Peyer's patch (tissue), 4 donors: ENCODE results near the gene SMAD2.

ENCODE experiments used
- POLR2A ChIP-seq, 2 donors: fragments of 450-650 bp; IDR thresholded peaks; one replicate each; pipeline ENCODE4 v1.5.1; 2017; ENCODE audit warnings: antibody characterized with exemption in 2 of 2, mild to moderate bottlenecking in 2 of 2, moderate library complexity in 2 of 2
- TF ChIP-seq, protein P1 (sequence below), 6 experiments: fragments of 450-650 bp in 4 of 6; fragments of 200-600 bp in 2 of 6; sonication (generic) in 1 of 6; IDR thresholded peaks; one replicate each; pipeline ENCODE4 v1.5.1; 2017 to 2019; ENCODE audit warnings: antibody characterized with exemption in 6 of 6, mild to moderate bottlenecking in 3 of 6, moderate library complexity in 1 of 6

DNA sequence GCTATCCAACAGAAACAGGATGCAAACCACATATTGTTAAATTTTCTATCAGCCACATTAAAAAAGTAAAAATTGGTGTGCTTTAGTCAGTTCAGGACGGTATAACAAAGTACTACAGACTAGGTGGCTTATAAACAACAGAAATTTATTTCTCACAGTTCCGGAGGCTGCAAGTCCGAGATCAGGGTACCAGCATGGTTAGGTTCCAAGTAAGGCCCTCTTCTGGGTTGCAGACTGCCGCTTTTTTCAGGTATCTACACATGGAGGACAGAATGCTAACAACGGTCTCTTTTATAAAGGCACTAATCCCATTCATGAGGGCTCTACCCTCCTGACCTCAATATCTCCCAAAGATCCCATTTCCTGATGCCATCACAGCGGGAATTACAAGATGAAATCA, 10.5 kb downstream of the SMAD2 start:
- no peak for TF ChIP-seq POLR2A (IDR thresholded peaks at IDR 0.05)
- TF ChIP-seq, protein P1, sequence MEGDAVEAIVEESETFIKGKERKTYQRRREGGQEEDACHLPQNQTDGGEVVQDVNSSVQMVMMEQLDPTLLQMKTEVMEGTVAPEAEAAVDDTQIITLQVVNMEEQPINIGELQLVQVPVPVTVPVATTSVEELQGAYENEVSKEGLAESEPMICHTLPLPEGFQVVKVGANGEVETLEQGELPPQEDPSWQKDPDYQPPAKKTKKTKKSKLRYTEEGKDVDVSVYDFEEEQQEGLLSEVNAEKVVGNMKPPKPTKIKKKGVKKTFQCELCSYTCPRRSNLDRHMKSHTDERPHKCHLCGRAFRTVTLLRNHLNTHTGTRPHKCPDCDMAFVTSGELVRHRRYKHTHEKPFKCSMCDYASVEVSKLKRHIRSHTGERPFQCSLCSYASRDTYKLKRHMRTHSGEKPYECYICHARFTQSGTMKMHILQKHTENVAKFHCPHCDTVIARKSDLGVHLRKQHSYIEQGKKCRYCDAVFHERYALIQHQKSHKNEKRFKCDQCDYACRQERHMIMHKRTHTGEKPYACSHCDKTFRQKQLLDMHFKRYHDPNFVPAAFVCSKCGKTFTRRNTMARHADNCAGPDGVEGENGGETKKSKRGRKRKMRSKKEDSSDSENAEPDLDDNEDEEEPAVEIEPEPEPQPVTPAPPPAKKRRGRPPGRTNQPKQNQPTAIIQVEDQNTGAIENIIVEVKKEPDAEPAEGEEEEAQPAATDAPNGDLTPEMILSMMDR (IDR thresholded peaks at IDR 0.05) = no peak
